ENCODE results near the gene GSKIP.

GSKIP gene

GRCh38 chr14:96410119-96410518, 46.8 kb downstream of the GSKIP start:
- no peak overlapping the region for H3K18ac ChIP-seq (ENCODE audit: low read depth in 1 of 2, low read length in 2 of 2)
- 95% methylated on average over 4 of the region's 4 CpGs for WGBS
- DNase-seq = no peak
- no peak overlapping the region for H3K14ac ChIP-seq (ENCODE audit: low read length in 2 of 2)
- H4K8ac ChIP-seq (ENCODE audit: low read length) = no peak overlapping the region
- H2BK5ac ChIP-seq (ENCODE audit: low read depth, low read length, poor library complexity, severe bottlenecking) = no peak overlapping the region
- H2BK12ac ChIP-seq (ENCODE audit: low read length in 2 of 2) = no peak overlapping the region
- no peaks in the 10 kb centered on the region for H3K79me1 ChIP-seq (replicated peaks; ENCODE audit: low read length, poor library complexity, severe bottlenecking)
- H3K4me1 ChIP-seq (ENCODE audit: control insufficient read depth, insufficient read depth, low read depth, low read length) = no peaks in the 10 kb centered on the region
- H2BK120ac ChIP-seq (ENCODE audit: low read depth, low read length) = no peak overlapping the region
- no peak overlapping the region for H3K23ac ChIP-seq (ENCODE audit: low read length in 2 of 2)
- no peak overlapping the region for H3K4me2 ChIP-seq (ENCODE audit: low read length, poor library complexity, severe bottlenecking)
- H3K4ac ChIP-seq (ENCODE audit: low read depth in 1 of 2, low read length in 2 of 2) = no peak overlapping the region
- no peak overlapping the region for H4K91ac ChIP-seq (ENCODE audit: low read length)
- no peak overlapping the region for H3K27ac ChIP-seq (ENCODE audit: low read length, poor library complexity, severe bottlenecking)
- H3K9ac ChIP-seq (ENCODE audit: low read length) = no peak overlapping the region
- H3K36me3 ChIP-seq (ENCODE audit: control insufficient read depth in 1 of 2, insufficient read depth in 2 of 2, low read depth in 1 of 2, low read length in 2 of 2) = no peaks in the 10 kb centered on the region
- no peak overlapping the region for H2BK15ac ChIP-seq (ENCODE audit: low read depth, poor library complexity, severe bottlenecking)
- no peaks in the 10 kb centered on the region for H3K27me3 ChIP-seq (ENCODE audit: control insufficient read depth in 1 of 2, insufficient read depth in 1 of 2, low read length in 2 of 2)
- no peak overlapping the region for H3K4me3 ChIP-seq (ENCODE audit: insufficient read depth in 1 of 2, low read depth in 1 of 2, low read length in 2 of 2)
- no peaks in the 10 kb centered on the region for H3K9me3 ChIP-seq (ENCODE audit: control insufficient read depth, low read length)
- H2AFZ ChIP-seq (ENCODE audit: low read depth, low read length) = no peak overlapping the region
- H2AK5ac ChIP-seq (ENCODE audit: low read length, severe bottlenecking) = no peak overlapping the region

GRCh38 chr14:96413526-96413925, 50.2 kb downstream of the GSKIP start:
- Histone ChIP-seq H3K18ac (ENCODE audit: low read depth in 1 of 2, low read length in 2 of 2) (no peak overlapping the region), H3K9ac (ENCODE audit: low read length) (no peak overlapping the region), H3K27me3 (ENCODE audit: control insufficient read depth in 1 of 2, insufficient read depth in 1 of 2, low read length in 2 of 2) (no peaks in the 10 kb centered on the region), H3K4me2 (ENCODE audit: low read length, poor library complexity, severe bottlenecking) (no peak overlapping the region), H2AFZ (ENCODE audit: low read depth, low read length) (no peak overlapping the region), H3K14ac (ENCODE audit: low read length in 2 of 2) (no peak overlapping the region), H3K79me1 (replicated peaks; ENCODE audit: low read length, poor library complexity, severe bottlenecking) (no peaks in the 10 kb centered on the region), H4K91ac (ENCODE audit: low read length) (no peak overlapping the region), H3K4ac (ENCODE audit: low read depth in 1 of 2, low read length in 2 of 2) (no peak overlapping the region), H3K36me3 (ENCODE audit: control insufficient read depth in 1 of 2, insufficient read depth in 2 of 2, low read depth in 1 of 2, low read length in 2 of 2) (no peaks in the 10 kb centered on the region), H3K4me3 (ENCODE audit: insufficient read depth in 1 of 2, low read depth in 1 of 2, low read length in 2 of 2) (peak overlapping the region in 1 of 2 experiments; percentile 52), H2BK15ac (ENCODE audit: low read depth, poor library complexity, severe bottlenecking) (no peak overlapping the region), H3K4me1 (ENCODE audit: control insufficient read depth, insufficient read depth, low read depth, low read length) (no peaks in the 10 kb centered on the region), H2AK5ac (ENCODE audit: low read length, severe bottlenecking) (no peak overlapping the region), H2BK12ac (ENCODE audit: low read length in 2 of 2) (no peak overlapping the region), H3K23ac (ENCODE audit: low read length in 2 of 2) (no peak overlapping the region), H3K27ac (ENCODE audit: low read length, poor library complexity, severe bottlenecking) (no peak overlapping the region), H4K8ac (ENCODE audit: low read length) (no peak overlapping the region), H3K9me3 (ENCODE audit: control insufficient read depth, low read length) (no peaks in the 10 kb centered on the region), H2BK5ac (ENCODE audit: low read depth, low read length, poor library complexity, severe bottlenecking) (no peak overlapping the region), H2BK120ac (ENCODE audit: low read depth, low read length) (no peak overlapping the region)
- 91% methylated on average over 4 of the region's 5 CpGs for WGBS
- no peak for DNase-seq

GRCh38 chr14:96415559-96415958, 52.2 kb downstream of the GSKIP start:
- Histone ChIP-seq H4K8ac (ENCODE audit: low read length) (no peak overlapping the region), H3K27me3 (ENCODE audit: control insufficient read depth in 1 of 2, insufficient read depth in 1 of 2, low read length in 2 of 2) (no peaks in the 10 kb centered on the region), H2BK12ac (ENCODE audit: low read length in 2 of 2) (no peak overlapping the region), H2AFZ (ENCODE audit: low read depth, low read length) (no peak overlapping the region), H3K4me2 (ENCODE audit: low read length, poor library complexity, severe bottlenecking) (no peak overlapping the region), H3K18ac (ENCODE audit: low read depth in 1 of 2, low read length in 2 of 2) (no peak overlapping the region), H3K4me3 (ENCODE audit: insufficient read depth in 1 of 2, low read depth in 1 of 2, low read length in 2 of 2) (no peak overlapping the region), H2BK5ac (ENCODE audit: low read depth, low read length, poor library complexity, severe bottlenecking) (no peak overlapping the region), H2AK5ac (ENCODE audit: low read length, severe bottlenecking) (no peak overlapping the region), H3K14ac (ENCODE audit: low read length in 2 of 2) (no peak overlapping the region), H3K27ac (ENCODE audit: low read length, poor library complexity, severe bottlenecking) (no peak overlapping the region), H2BK15ac (ENCODE audit: low read depth, poor library complexity, severe bottlenecking) (no peak overlapping the region), H3K4ac (ENCODE audit: low read depth in 1 of 2, low read length in 2 of 2) (no peak overlapping the region), H3K36me3 (ENCODE audit: control insufficient read depth in 1 of 2, insufficient read depth in 2 of 2, low read depth in 1 of 2, low read length in 2 of 2) (no peaks in the 10 kb centered on the region), H2BK120ac (ENCODE audit: low read depth, low read length) (no peak overlapping the region), H3K9me3 (ENCODE audit: control insufficient read depth, low read length) (no peaks in the 10 kb centered on the region), H3K9ac (ENCODE audit: low read length) (no peak overlapping the region), H3K23ac (ENCODE audit: low read length in 2 of 2) (no peak overlapping the region), H4K91ac (ENCODE audit: low read length) (no peak overlapping the region), H3K79me1 (replicated peaks; ENCODE audit: low read length, poor library complexity, severe bottlenecking) (no peaks in the 10 kb centered on the region), H3K4me1 (ENCODE audit: control insufficient read depth, insufficient read depth, low read depth, low read length) (no peaks in the 10 kb centered on the region)
- WGBS = 100% methylated on average over 2 of the region's 2 CpGs
- no peak for DNase-seq

GRCh38 chr14:96416292-96416691, 53.0 kb downstream of the GSKIP start:
- H2BK12ac ChIP-seq (ENCODE audit: low read length in 2 of 2) = no peak overlapping the region
- no peak overlapping the region for H3K4me3 ChIP-seq (ENCODE audit: insufficient read depth in 1 of 2, low read depth in 1 of 2, low read length in 2 of 2)
- no peaks in the 10 kb centered on the region for H3K9me3 ChIP-seq (ENCODE audit: control insufficient read depth, low read length)
- H3K4me2 ChIP-seq (ENCODE audit: low read length, poor library complexity, severe bottlenecking) = no peak overlapping the region
- no peak overlapping the region for H3K18ac ChIP-seq (ENCODE audit: low read depth in 1 of 2, low read length in 2 of 2)
- H3K4me1 ChIP-seq (ENCODE audit: control insufficient read depth, insufficient read depth, low read depth, low read length) = no peaks in the 10 kb centered on the region
- no peak overlapping the region for H3K14ac ChIP-seq (ENCODE audit: low read length in 2 of 2)
- no peak overlapping the region for H3K23ac ChIP-seq (ENCODE audit: low read length in 2 of 2)
- no peak overlapping the region for H3K9ac ChIP-seq (ENCODE audit: low read length)
- no peak overlapping the region for H3K4ac ChIP-seq (ENCODE audit: low read depth in 1 of 2, low read length in 2 of 2)
- DNase-seq = no peak
- H3K79me1 ChIP-seq (replicated peaks; ENCODE audit: low read length, poor library complexity, severe bottlenecking) = no peaks in the 10 kb centered on the region
- H2AFZ ChIP-seq (ENCODE audit: low read depth, low read length) = no peak overlapping the region
- H3K36me3 ChIP-seq (ENCODE audit: control insufficient read depth in 1 of 2, insufficient read depth in 2 of 2, low read depth in 1 of 2, low read length in 2 of 2) = no peaks in the 10 kb centered on the region
- H3K27me3 ChIP-seq (ENCODE audit: control insufficient read depth in 1 of 2, insufficient read depth in 1 of 2, low read length in 2 of 2) = no peaks in the 10 kb centered on the region
- H2BK120ac ChIP-seq (ENCODE audit: low read depth, low read length) = no peak overlapping the region
- H2AK5ac ChIP-seq (ENCODE audit: low read length, severe bottlenecking) = no peak overlapping the region
- H2BK15ac ChIP-seq (ENCODE audit: low read depth, poor library complexity, severe bottlenecking) = no peak overlapping the region
- H3K27ac ChIP-seq (ENCODE audit: low read length, poor library complexity, severe bottlenecking) = no peak overlapping the region
- H2BK5ac ChIP-seq (ENCODE audit: low read depth, low read length, poor library complexity, severe bottlenecking) = no peak overlapping the region
- WGBS = 33% methylated on average over 1 of the region's 1 CpG
- no peak overlapping the region for H4K8ac ChIP-seq (ENCODE audit: low read length)
- no peak overlapping the region for H4K91ac ChIP-seq (ENCODE audit: low read length)
